GM19467 (cell line): ENCODE measurements around the gene UBE2S.

Experiments used
- ATAC-seq: cut with Tn5 transposase; IDR thresholded peaks from one replicate; pipeline ENCODE4 v1.9.1; 2021; ENCODE audit warnings: mild to moderate bottlenecking, moderate library complexity; ENCODE audit not compliant: unreplicated experiment

Gene UBE2S

DNA sequence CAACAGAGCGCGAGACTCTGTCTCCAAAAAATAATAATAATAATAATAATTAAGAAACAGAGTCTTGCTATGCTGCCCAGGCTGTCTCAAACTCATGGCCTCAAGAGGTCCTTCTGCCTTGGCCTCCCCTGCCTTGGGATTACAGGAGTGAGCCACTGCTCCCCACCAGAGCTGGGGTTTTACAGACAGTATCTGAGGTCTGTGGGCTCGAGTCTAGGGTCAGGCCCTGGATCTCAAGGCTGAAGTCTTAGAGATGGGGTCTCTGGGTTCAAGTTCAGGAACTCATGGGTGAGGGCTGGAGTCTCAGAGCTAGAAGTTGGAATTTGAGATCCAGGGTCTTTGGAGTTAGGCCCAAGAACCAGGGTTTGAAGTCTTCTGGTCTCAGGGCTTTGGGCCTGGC lies 40.8 kb downstream of the UBE2S start:
- no peak for ATAC-seq

DNA sequence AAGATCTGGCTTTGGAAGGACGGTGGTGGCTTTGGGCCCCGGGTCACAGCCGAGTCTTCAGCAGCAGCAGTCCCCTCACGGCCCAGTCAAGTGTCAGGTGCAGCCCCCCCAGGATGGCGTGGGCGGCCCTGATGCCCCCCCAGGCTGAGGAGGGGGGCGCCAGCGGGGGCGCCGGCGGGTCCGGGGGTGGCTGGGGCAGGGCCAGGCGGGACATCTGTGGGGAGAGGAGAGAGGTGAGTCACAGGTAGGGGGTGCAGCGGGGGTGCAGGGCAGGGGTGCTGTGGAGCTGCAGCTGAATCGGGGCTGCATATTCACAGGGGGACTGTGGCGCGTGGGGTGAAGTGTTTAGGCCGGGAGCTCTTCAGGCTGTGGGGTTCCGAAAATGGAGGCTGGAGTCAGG lies 41.6 kb downstream of the UBE2S start:
- no peak for ATAC-seq

DNA sequence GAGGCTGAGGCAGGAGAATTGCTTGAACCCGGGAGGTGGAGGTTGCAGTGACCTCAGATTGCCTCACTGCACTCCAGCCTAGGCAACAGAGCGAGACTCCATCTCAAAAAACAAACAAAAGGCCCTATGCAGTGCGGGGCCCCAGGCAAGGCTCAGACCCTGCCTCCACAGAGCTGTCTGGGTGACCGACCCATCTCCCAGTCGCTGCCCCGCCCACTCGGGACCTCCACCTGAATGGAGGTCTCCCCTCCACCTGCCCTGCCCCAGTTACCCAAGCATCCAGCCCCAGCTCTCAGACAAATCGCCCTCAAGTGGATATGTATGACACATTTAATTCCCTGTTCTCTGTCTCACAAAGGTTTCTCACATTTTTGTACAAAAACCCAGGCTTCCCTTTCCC lies 42.3 kb downstream of the UBE2S start:
- ATAC-seq, result no peak

DNA sequence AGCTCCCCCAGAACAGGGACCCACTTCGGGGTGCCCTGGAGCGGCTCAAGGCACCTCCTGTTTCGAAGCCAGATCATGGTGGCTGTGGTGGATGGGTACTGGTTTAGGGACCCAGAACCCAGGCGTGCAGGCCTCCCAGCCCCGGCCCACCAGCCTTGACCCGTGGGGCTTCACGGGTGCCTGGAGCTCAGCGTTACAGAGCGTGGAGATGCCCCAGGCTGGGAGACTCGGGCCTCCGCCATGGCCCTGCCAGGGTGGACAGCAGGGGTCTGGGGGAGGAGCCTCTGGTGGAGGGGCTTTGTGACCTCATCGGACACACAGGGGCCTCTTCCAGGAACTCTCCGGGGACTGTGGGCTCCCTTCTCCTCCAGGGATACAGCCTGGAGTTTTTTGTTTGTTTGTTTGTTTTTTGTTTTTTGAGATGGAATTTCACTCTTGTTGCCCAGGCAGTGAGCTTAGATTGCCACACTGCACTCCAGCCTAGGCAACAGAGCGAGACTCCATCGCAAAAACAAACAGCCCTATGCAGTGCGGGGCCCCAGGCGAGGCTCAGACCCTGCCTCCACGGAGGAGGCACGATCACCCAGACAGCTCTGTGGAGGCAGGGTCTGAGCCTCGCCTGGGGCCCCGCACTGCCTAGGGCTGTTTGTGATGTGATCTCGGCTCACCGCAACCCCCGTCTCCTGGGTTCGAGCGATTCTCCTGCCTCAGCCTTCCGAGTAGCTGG lies 44.4 kb downstream of the UBE2S start, which contains the start of gene GARIN5B:
TSS of gene GARIN5B (minus strand) at position 271 of the 727 bp plus-strand sequence. CDS start at position 77, 194 bp downstream.
- no peak for ATAC-seq

DNA sequence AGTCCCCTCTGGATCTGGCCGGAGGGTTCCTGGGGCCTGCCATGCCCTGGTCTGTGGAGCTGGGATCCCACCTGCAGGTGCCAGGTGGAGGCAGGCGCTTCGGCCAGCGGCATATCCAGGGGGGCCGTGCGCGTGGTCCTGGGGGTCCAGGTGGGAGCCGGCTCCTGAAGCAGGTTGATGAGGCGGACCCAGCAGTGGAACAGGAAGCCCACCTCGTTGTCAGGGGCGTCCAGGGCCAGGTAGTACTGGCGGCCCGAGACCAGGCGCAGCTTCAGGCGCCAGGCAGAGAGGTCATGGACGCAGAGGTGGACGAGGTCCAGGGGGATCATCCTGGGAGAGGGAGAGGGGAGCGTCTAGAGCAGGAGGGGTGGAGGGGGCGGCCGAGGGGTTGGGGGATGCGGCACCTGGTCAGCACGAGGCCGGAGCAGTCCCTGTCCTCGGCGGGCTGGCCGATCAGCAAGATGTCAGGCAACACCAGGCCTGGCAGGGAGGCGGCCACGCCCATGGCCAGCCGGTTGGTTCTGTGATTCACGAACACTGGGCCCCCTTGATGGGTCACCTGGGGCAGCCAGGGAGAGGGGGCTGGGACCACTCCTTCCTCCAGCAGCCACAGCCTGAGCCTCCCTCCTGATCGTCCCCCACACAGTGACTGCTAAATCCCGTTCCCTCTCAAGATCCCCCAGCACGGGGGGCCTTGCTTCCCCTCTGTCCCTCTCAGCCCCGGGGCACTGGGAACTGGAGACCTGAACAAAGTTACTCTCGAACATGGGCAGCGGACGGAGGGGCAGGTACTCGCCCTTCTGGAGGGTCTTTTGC lies 45.2 kb downstream of the UBE2S start:
- no peak for ATAC-seq

DNA sequence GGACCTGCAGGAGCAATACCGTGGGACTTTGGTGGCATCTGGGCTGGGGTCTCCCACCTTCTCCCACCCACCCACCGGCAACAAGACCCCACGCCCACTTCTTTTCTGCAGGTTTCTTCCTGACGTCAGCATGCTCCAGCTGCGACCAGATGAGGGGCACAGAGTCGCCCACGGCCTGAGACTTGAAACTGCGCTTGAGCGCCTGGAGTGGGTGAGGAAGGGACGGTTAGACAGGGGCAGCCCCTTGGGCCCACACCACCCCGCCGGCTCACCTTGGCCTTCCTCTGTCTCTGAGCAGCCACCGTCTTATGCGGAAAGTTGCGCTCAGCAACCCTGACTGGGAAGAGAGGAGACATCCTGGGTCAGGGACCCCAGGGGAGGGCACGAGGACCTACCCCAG lies 46.7 kb downstream of the UBE2S start:
- ATAC-seq, result no peak

DNA sequence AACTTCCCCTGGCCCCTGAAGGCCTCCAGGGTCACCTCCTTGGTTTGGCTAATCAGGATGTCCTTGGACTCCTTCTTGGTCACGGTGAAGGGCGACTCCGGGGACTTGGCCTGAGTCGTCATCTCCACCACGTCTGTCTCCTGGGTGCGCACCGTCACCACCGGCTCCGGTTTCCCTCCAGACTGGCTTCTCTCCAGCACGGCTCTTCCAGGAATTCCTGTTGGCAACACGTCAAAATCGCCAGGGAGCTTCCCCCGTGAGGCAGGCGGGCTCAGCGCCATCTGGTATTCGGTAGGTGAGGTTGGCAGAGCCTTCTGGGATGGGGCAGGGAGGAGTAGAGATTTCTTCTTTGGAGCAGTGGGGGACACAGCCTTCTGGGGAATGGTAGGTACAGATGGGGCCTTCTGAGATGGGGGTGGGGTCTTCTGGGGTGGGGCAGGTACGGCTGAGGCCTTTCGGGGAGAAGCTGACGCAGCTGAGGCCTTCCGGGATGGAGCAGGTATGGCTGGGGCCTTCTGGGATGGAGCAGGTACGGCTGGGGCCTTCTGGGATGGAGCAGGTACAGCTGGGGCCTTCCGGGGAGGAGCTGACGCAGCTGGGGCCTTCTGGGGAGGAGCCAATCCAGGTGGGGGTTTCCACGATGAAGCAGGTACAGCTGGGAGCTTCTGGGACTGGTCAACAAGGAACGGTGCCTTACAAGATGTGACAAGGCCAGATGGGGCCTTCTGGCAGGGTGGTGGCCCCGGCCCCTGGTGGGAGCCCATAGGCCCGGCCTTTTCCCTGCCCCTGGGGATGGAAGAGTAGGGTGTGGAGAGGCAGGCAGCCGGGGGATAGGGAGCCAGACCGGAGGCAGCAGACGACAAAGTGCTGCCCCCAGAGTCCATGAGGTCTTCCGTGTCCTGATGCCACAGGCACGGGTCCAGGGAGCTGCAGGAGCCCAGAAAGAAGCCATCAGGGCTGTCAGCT lies 48.4 kb downstream of the UBE2S start:
- no peak for ATAC-seq

DNA sequence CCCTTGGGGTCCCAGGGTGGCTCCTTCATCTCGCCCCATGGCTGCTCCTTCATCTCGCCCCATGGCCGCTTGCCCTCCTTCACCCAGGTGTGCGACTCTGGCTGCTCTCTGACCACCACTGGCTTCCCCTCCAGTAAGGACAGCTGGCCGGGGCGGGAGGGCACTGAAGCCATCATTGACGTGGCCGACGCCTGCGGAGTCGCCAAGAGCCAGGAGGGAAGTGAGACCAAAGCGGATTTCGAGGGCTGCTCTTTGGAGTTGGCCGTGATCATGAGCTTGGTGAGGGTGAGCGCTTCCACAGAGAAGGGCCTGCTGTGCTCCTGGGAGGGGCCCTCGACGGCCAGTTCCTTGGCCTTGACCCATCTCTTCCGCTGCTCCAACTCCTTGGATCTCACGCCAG lies 49.1 kb downstream of the UBE2S start:
- no peak for ATAC-seq

DNA sequence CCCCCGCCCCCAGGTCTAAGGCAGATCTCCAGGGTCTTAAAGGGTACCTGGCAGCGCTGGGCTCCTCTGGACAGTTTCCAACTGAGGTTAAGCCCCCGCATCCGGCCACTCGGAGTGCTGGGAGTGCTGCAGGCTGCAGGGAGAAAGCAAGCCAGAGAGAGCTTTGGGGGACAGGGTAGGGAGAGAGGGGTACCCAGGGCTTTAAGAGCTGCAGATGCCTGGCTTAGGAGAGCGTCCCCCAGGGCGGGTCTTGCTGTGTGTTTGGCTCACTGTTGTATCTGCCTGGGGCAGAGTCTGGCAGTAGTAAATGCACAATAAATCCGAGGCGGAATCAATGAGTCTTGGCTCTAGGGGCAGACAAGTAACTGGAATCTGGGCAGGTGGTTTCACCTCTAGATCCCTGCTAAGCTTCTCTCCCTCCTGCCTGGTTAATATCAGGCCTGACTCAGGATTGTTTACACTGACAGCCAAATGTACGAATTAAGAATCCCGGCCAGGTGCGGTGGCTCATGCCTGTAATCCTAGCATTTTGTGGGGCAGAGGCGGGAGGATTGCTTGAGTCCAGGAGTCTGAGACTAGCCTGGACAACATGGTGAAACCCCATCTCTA lies 52.3 kb downstream of the UBE2S start:
- no peak for ATAC-seq

DNA sequence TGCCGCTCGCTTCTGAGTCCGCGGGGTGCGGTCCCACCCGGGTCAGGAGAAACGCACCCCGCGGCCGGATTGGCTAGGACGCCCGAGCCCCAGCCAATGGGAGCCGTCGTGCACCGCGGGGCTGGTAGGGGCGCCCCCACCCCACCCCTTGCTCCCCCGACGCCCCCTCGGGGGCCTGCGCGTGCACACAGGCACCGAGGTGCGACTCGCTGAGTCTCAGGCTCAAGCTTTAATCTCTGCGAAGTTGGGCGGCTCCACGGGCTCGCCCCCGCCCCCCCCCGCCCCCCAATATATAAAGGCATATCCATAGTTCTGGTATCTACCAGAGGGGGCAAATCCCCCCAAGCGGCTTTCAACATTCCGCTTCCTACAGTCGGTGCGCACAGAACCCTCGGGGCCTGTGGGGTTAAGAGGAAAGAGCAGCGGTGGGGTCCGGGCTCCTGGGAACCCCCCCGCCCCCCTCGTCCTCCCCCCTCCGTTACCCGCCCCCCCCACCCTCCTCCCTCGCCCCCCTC lies 52.8 kb downstream of the UBE2S start, which contains the start of gene COX6B2:
TSS of gene COX6B2 (minus strand) at position 22 of the 515 bp plus-strand sequence. CDS start 198 bp downstream, outside the sequence.
- no peak for ATAC-seq

DNA sequence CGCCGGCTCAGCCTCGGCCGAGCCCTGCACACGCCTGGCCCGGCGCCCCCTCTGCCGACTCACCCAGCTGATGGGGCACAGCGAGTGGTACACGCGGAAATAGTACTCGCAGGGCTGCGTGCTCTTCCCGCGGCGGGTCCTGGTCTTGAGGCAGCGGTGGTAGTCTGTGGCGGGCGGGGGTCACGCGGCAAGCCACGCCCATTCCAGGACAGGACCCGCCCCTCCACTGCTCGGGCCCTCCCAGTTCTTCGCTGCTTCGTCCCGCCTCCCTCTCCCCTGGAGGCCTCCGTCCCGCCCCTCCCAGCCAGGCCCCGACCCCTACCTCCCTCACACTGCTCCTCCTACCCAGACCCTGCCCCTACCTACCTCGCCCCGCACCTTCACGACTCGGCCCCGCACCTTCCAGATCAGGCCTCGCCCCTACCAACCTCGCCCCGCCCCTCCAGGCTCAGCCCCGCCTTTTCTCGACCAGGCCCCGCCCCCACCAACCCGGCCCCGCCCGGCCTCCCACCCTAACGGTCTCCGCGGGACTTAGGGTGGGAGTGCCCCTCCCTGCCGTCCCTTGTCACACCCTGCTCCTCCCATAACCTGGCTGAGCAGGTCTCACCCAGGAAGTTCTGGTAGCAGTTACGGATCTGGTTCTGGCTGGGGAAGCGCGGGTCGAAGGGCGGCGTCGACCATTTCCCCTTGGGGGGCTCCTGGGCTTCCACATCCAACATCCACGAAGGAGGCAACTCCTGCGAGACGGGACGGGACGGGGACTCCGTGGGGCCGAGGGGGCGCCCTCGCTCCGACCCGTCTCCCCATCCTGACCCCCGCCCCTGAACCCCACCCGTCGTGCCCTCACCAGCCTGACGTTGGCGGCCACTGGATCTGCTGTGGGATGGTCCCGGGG lies 53.5 kb downstream of the UBE2S start:
- no peak for ATAC-seq

DNA sequence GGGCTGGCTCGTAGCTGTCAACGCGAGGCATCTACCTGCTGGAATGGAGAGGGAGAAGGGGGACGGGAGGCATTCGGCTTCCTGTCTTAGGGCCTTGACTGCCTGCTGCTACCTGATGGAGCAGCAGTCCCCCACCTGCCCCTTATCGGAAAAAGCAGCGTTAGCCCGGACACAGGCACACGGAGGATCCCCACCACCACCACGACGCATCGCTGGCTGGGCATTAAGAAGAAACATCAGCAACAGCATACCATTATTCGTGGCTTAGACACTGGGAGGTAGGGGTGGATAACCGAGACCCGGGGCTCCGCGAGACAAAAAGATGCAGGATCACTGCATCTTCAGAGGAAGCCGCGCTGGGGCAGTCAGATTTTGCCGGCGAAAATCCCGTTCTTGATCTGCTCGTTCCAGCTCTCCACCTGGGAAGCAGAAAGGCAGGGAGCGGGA lies 54.2 kb downstream of the UBE2S start:
- ATAC-seq, result no peak

DNA sequence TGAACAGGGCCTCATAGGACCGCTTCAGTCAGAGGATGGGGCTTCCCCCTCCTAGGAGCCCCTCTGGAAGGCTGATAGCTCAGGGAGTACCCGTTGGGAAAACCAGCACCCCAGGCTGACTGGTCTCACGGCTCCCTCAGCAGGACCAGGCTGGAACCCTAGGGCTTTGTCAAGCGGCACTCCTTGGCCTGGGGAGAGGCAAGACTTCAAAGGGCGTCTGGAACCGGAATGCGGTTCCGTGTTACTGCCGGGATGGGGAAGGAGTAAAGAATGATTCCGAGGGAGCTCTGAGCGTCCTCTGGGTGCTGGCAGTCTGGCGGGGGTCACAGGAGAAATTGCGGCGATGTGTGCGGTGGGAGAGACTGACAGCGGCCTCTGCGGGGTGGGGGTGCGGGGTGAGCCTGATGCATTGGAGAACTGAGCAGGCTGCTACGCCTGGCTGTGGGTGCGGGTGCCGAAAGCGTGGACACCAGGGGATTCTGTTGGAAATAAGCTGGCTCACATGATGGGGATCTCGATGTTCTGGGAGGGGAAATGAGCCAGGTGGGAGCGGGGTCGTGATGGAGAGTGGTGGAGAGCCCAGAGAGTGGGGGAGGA lies 54.9 kb downstream of the UBE2S start:
- ATAC-seq, result no peak

DNA sequence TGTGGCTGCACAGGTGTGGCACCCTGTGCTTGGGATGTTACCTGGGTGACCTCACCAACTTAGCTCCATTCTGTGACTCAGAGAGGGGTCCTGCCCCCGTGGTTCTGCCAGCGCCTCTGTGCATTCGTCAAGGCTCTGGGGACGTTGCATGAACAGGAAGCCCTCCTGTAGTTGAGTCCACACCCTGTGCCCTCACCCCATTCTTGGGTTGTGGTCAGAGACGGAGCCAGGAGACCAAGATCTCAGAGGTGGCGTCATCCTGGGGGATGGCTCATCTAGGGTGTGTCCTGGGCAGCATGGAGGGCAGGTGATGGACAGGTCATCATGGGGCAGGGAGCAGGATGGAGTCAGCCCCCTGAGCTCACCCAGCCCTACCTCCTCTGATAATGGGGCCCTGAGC lies 55.5 kb downstream of the UBE2S start:
- no peak for ATAC-seq

DNA sequence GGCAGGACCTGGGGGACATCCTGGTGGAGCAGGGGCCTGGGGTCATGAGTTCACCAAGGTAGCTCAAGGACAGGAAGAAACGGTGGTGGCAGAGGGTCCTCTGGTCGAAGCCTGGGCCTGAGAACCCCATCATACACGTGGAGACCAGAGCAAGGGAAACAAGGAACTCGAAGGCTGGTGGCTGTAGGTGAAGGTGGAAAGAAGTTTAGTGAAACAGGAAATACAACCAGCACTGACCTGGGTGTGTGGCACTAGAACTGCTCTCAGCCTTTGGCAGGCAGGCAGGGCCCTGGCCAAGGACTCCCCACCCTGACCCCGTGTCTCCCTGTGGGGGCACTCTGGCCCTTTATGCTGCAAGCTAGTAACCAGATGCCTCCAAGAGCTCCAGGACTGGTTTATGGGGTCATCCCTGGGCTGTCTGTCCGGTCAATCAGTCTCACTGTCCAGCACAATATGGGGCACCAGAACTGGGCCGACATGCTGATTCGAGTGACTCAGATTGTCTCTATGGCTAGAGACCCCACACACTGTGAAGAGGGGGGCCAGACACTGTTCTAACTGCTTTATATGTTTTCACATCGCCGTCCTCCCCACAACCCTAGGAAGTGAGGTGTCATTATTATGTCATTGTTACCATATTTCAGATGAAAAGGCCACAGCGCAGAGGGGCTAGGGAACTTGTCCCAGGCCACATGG lies 56.8 kb downstream of the UBE2S start:
- ATAC-seq, result no peak
